ENCODE measurements around the gene LHX6. TPM values are rescaled to one million over a fixed set of nuclear protein-coding genes. Genes with fewer than 3 reads are reported as not detected.

Gene LHX6
- total RNA-seq, 1 experiment from 2014 or later = 1.8 TPM

DNA sequence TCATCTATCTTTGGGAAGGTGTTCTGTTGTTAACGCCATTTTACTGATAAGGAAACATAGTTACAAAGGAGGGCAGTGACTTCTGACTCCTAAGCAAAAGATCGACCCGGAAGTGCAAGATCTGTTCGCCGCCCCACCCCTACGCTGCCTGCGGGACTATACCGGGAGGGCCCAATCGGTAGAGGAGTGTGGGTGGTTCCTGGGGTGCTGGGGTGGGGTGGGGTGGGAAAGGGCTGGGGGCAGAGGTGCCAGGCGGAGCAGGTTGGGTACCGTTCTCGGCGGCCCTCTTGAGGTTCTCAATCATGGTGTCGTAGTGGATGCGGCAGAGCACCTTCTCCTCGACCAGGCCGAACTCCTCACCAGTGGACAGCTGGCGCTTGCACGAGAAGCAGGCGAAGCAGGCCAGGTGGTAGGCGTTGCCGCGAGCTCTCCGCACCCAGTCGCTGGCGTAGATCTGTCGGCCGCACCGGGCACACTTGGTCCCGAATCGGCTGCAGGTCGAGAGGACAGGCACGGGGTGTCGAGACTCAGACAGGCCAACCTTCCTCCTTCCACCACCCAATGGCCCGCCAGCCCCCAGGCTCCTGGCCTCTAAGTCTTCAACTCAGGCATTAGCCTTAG is 11.8 kb downstream of the LHX6 start:
- H2BK12ac ChIP-seq (ENCODE audit: insufficient read length, low read depth, low read length) = no peak overlapping the region
- TF ChIP-seq, protein P1, sequence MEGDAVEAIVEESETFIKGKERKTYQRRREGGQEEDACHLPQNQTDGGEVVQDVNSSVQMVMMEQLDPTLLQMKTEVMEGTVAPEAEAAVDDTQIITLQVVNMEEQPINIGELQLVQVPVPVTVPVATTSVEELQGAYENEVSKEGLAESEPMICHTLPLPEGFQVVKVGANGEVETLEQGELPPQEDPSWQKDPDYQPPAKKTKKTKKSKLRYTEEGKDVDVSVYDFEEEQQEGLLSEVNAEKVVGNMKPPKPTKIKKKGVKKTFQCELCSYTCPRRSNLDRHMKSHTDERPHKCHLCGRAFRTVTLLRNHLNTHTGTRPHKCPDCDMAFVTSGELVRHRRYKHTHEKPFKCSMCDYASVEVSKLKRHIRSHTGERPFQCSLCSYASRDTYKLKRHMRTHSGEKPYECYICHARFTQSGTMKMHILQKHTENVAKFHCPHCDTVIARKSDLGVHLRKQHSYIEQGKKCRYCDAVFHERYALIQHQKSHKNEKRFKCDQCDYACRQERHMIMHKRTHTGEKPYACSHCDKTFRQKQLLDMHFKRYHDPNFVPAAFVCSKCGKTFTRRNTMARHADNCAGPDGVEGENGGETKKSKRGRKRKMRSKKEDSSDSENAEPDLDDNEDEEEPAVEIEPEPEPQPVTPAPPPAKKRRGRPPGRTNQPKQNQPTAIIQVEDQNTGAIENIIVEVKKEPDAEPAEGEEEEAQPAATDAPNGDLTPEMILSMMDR (conservative IDR thresholded peaks at IDR 0.05) = no peak
- no peak overlapping the region for H3K56ac ChIP-seq (ENCODE audit: insufficient read length, low read depth, low read length)
- H3K23me2 ChIP-seq (ENCODE audit: insufficient read length, low read depth, low read length, poor library complexity, severe bottlenecking) = peaks cover 20% of the 10 kb centered on the region
- no peak overlapping the region for H2BK5ac ChIP-seq (ENCODE audit: insufficient read length, low read length)
- peaks cover 0 to 7% (median 0%) of the 10 kb centered on the region in 3 experiments; a peak in 2 of 7 replicates for H3K36me3 Mint-ChIP-seq (ENCODE audit: insufficient read depth in 1 of 3, low read depth in 3 of 3)
- no peak overlapping the region for H4K5ac ChIP-seq (ENCODE audit: insufficient read length, low read depth, low read length)
- H3K14ac ChIP-seq (ENCODE audit: insufficient read depth, low read length) = no peak overlapping the region
- H3K79me2 ChIP-seq (ENCODE audit: insufficient read depth, low read length) = no peaks in the 10 kb centered on the region
- peaks cover 99% of the 10 kb centered on the region for H3K27me3 Mint-ChIP-seq (ENCODE audit: low read depth)
- peak overlapping the region; percentile 37 for H3K4me2 ChIP-seq (ENCODE audit: insufficient read depth, insufficient read length, low read length)
- H3K9ac ChIP-seq (ENCODE audit: extremely low read depth, insufficient read length, low read length) = no peak overlapping the region
- H3K27ac Mint-ChIP-seq = no peak overlapping the region; a peak in 1 of 7 replicates
- no peak for DNase-seq
- H3K4me3 Mint-ChIP-seq = peak overlapping the region in 1 of 2 experiments; percentile 72; a peak in 2 of 5 replicates
- H3K18ac ChIP-seq (ENCODE audit: insufficient read length, low read depth, low read length) = no peak overlapping the region
- H3K9me3 ChIP-seq (ENCODE audit: control insufficient read depth, low read depth, low read length) = no peaks in the 10 kb centered on the region
- H3K9me3 Mint-ChIP-seq = peaks cover 3 to 6% of the 10 kb centered on the region in 2 experiments
- peaks cover 2% of the 10 kb centered on the region for H4K20me1 ChIP-seq (ENCODE audit: control insufficient read depth, insufficient read depth, insufficient read length)
- no peak overlapping the region for H3K27ac ChIP-seq (ENCODE audit: insufficient read length, low read depth, low read length)
- no peak overlapping the region for H2AK5ac ChIP-seq (ENCODE audit: insufficient read length, low read length)
- no peak overlapping the region for H3T11ph ChIP-seq (ENCODE audit: low read length)
- no peak overlapping the region for H4K91ac ChIP-seq (ENCODE audit: insufficient read length, low read depth, low read length)
- H2BK15ac ChIP-seq (ENCODE audit: low read depth, low read length) = no peak overlapping the region
- no peak overlapping the region for H4K8ac ChIP-seq (replicated peaks; ENCODE audit: insufficient read length, low read depth, low read length)
- no peak overlapping the region for H3K4ac ChIP-seq (ENCODE audit: low read depth, low read length)
- no peak overlapping the region for H2BK20ac ChIP-seq (ENCODE audit: low read depth, low read length, poor library complexity, severe bottlenecking)
- H2BK120ac ChIP-seq (ENCODE audit: low read depth, low read length, poor library complexity, severe bottlenecking) = no peak overlapping the region
- H3K23ac ChIP-seq (ENCODE audit: insufficient read length, low read depth, low read length) = no peak overlapping the region
- H3K79me1 ChIP-seq (ENCODE audit: insufficient read depth, low read depth, low read length, poor library complexity, severe bottlenecking) = no peaks in the 10 kb centered on the region
- H2AFZ ChIP-seq (ENCODE audit: low read length) = no peak overlapping the region
- WGBS (ENCODE audit: extremely low coverage, insufficient read length, low lambda C conversion rate) = no CpG with 5 or more reads among the region's 35 CpGs
- peaks cover 37 to 48% of the 10 kb centered on the region in 2 experiments for H3K4me1 Mint-ChIP-seq
- H3K27me3 ChIP-seq (ENCODE audit: insufficient read depth, low read length) = peaks cover 83% of the 10 kb centered on the region
- H3K4me1 ChIP-seq (ENCODE audit: insufficient read depth, low read length) = peaks cover 4% of the 10 kb centered on the region; the same call in 1 of the 2 replicates

All from H9 (cell line).